HL-60 (cell line): ENCODE results near the gene DPYD.

Experiments
- DNase-seq, 2 experiments: peaks; one replicate each; pipeline ENCODE4 v3.0.0-alpha.2; 2010 to 2020; ENCODE audit warnings: low read depth in 1 of 2, low spot score in 1 of 2
- H3K27ac ChIP-seq: fragments of 250-450 bp; sonication (Bioruptor Pico); replicated peaks from 2 replicates; pipeline ENCODE4 v1.5.1; 2020; ENCODE audit warnings: mild to moderate bottlenecking, moderate library complexity
- H3K27me3 ChIP-seq: fragments of 250-450 bp; sonication (Bioruptor Pico); 2 replicates; pipeline ENCODE4 v1.5.1; 2021; ENCODE audit warnings: mild to moderate bottlenecking, moderate library complexity; ENCODE audit not compliant: insufficient read depth, poor library complexity, severe bottlenecking
- H3K4me3 ChIP-seq: replicated peaks from 2 replicates; pipeline ENCODE4 v1.5.1; 2011; ENCODE audit warnings: mild to moderate bottlenecking, control low read depth, low read length; ENCODE audit not compliant: insufficient read depth
- GABPA ChIP-seq: IDR thresholded peaks from 2 replicates; pipeline ENCODE4 v1.6.1; 2012; ENCODE audit warnings: low read depth
- POLR2AphosphoS5 ChIP-seq: IDR thresholded peaks from 2 replicates; pipeline ENCODE4 v1.6.1; 2012; ENCODE audit warnings: low read depth
- SPI1 ChIP-seq: IDR thresholded peaks from 2 replicates; pipeline ENCODE4 v1.6.1; 2012; ENCODE audit warnings: low read depth, mild to moderate bottlenecking, borderline replicate concordance
- TF ChIP-seq, protein P1 (sequence below): IDR thresholded peaks from 2 replicates; pipeline ENCODE4 v1.6.1; 2012; ENCODE audit warnings: low read depth; ENCODE audit not compliant: insufficient replicate concordance
- TF ChIP-seq, protein P2 (sequence below): IDR thresholded peaks from one replicate; pipeline ENCODE4 v1.5.1; 2011; ENCODE audit warnings: low read length, control low read depth, inconsistent platforms; ENCODE audit not compliant: insufficient read depth

Gene DPYD

DNA sequence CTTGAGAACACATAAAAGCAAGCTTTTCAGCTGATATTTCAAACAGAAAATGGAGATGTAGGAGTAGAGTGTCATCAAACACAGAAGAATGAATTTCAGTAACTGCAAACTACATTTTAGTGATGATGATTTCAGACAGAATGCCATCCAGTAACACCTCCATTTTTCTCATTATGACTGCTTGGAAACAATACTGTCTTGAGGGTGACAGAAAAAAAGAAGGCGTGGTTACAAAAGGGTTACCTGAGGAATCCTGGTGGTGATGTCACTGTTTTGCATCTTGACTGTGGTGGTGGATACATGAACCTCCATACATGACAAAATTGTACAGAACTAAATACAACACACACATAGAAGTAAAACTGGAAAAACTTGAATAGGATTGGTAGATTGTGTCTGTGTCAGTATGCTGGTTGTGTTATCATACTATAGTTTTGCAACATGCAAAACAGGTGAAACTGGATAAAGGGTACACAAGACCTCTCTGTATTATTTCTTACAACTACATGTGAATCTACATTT is 823.4 kb downstream of the DPYD start:
- Histone ChIP-seq H3K27me3 (no peaks in the 10 kb centered on the region), H3K4me3 (no peak overlapping the region), H3K27ac (no peak overlapping the region)
- no peak for DNase-seq
- TF ChIP-seq, protein P1, sequence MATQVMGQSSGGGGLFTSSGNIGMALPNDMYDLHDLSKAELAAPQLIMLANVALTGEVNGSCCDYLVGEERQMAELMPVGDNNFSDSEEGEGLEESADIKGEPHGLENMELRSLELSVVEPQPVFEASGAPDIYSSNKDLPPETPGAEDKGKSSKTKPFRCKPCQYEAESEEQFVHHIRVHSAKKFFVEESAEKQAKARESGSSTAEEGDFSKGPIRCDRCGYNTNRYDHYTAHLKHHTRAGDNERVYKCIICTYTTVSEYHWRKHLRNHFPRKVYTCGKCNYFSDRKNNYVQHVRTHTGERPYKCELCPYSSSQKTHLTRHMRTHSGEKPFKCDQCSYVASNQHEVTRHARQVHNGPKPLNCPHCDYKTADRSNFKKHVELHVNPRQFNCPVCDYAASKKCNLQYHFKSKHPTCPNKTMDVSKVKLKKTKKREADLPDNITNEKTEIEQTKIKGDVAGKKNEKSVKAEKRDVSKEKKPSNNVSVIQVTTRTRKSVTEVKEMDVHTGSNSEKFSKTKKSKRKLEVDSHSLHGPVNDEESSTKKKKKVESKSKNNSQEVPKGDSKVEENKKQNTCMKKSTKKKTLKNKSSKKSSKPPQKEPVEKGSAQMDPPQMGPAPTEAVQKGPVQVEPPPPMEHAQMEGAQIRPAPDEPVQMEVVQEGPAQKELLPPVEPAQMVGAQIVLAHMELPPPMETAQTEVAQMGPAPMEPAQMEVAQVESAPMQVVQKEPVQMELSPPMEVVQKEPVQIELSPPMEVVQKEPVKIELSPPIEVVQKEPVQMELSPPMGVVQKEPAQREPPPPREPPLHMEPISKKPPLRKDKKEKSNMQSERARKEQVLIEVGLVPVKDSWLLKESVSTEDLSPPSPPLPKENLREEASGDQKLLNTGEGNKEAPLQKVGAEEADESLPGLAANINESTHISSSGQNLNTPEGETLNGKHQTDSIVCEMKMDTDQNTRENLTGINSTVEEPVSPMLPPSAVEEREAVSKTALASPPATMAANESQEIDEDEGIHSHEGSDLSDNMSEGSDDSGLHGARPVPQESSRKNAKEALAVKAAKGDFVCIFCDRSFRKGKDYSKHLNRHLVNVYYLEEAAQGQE, result no peak
- TF ChIP-seq POLR2AphosphoS5, result no peak
- TF ChIP-seq SPI1, result no peak
- TF ChIP-seq, protein P2, sequence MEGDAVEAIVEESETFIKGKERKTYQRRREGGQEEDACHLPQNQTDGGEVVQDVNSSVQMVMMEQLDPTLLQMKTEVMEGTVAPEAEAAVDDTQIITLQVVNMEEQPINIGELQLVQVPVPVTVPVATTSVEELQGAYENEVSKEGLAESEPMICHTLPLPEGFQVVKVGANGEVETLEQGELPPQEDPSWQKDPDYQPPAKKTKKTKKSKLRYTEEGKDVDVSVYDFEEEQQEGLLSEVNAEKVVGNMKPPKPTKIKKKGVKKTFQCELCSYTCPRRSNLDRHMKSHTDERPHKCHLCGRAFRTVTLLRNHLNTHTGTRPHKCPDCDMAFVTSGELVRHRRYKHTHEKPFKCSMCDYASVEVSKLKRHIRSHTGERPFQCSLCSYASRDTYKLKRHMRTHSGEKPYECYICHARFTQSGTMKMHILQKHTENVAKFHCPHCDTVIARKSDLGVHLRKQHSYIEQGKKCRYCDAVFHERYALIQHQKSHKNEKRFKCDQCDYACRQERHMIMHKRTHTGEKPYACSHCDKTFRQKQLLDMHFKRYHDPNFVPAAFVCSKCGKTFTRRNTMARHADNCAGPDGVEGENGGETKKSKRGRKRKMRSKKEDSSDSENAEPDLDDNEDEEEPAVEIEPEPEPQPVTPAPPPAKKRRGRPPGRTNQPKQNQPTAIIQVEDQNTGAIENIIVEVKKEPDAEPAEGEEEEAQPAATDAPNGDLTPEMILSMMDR, result no peak
- TF ChIP-seq GABPA, result no peak

DNA sequence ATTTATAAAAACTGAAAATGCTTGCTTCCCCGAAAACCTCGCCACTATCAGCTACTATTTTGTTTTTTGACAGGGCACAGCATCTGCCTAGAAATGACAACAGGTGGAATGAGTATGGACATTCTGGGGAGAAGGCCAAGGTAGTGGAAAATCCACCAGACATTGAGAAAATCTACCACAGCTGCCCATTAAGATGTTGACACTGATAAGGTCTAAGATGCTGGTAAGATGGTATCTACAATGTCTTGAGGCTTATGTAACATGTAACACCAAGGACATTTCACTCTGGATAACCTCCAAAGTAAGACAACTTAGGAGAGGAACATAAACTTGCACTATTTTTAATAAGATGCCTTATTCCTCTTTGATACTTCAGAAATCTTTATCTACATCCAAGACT is 825.1 kb downstream of the DPYD start:
- TF ChIP-seq GABPA (no peak), POLR2AphosphoS5 (no peak), SPI1 (no peak)
- TF ChIP-seq, protein P1, result no peak
- TF ChIP-seq, protein P2, result no peak
- Histone ChIP-seq H3K27me3 (no peaks in the 10 kb centered on the region), H3K27ac (no peak overlapping the region), H3K4me3 (no peak overlapping the region)
- no peak for DNase-seq

DNA sequence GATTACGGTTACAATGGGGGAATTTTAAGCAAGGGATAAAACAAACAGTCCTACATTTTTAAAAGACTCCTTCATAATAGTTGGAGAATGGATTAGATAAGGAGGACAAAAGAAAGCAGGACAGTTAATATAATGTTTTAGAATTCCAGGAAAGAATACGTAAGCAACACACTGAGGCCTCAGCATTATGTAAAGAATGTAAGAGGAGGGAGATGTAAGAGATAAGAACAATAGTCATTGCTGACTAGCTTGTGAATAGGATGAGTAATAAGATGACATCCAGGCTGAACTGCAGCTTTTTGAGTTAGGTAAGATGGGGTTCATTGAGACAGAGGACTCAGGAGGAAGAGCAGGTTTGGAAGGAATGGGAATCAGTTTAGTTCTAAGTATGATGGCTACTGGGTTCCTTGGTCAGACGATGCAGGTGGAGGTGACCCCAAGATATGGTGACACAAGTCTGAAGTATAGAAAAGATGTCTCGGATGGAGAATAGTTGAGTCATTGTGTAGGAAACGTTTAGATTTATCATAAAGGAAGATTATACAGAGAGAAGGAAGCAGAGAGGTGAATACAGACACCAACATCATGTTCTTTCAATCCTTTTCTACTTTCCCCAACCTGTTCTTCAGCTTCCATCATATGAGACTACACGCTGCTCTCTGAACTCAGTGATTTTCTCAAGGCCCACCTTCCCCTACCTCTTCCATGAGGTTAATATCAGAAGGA is 826.4 kb downstream of the DPYD start:
- TF ChIP-seq, protein P1, result no peak
- TF ChIP-seq SPI1 (no peak), POLR2AphosphoS5 (no peak), GABPA (no peak)
- TF ChIP-seq, protein P2, result no peak
- Histone ChIP-seq H3K27me3 (no peaks in the 10 kb centered on the region), H3K27ac (no peak overlapping the region), H3K4me3 (no peak overlapping the region)
- DNase-seq, result no peak
